ENCODE results near the gene HCAR3.
"Not testable (repeated sequence)": the region's sequence is repeated elsewhere in the genome, so short reads cannot be mapped to it uniquely, and the experiment has no call there.

The HCAR3 gene

DNA sequence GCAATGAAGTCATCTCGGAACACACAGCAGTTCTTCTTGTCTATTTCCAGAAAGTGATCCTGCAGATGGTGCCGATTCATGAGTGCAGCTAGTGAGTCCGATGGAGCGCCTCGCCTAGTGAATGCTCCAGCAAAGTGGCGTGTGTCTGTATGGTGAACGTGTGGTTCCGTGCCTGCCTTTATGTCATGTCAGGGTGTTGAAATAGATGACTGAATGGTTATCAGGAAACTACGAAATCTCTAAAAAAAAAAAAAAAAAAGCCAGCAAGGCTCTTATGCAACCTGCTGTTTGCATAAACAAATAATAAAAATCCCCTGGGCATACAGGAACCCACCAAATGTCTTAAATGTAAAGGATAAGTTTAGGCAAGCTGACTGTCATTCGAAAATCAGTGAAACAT lies at the start of gene HCAR3:
HCAR3 (minus strand) TSS at position 154 of the 400 bp plus-strand sequence; CDS start at position 80, 74 bp downstream.
- not testable (repeated sequence) for DNase-seq

DNA sequence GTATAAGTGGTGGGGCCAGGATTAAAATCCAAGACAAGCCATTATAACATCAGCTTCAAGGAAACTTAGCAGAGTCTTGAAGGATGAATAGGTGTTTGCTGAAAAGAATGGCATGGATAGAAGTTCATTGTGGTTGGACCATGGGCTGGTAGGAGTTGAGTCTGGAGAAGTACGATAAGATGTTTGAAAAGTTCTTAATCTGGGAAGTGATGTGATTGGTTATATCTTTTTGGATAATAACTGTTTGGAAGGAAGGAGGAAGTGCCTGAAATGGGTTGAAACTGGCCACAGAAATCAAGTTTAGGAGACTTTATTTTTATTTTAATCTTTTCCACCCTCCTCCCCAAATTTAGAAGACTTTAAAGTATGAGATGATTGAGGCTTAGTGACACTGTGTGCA lies 41.0 kb upstream of the HCAR3 start:
- DNase-seq = no peak

DNA sequence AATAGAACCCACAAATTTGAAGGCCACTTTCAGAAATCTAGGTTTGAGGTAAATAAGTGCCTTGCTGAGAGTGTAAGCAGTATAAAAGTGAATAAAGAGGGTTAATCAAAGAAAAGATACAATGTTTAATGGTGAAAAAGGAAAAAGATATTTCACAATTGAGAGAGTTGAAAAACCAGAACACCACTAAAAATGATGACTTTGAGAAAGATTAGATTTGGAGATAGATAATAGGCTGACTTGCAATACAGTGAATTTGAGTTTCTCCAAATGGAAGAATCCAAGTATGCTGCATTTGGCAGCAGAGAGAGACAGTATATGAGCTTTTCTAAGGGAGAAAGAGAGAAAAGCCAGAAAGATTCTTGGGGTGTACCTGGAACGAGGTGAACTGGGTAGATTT lies 38.2 kb upstream of the HCAR3 start:
- DNase-seq = no peak

DNA sequence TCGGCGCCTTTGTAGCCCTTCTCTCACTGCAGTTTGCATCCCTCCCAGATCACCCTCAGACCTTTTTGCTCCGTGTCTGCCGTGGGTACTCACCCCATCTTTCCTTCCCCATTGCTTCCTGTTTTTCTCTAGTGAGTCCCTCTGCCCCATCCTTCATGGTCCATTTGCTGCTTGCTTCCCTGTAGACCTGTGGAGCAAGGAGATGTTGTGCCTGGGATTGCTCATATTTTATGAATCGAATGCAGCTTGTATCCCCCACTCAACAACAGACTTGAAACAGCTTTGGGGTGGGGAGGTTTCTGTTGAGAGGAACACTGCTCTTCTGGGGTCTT lies 36.7 kb upstream of the HCAR3 start:
- DNase-seq = peak in 1 of 2 experiments; percentile 30

DNA sequence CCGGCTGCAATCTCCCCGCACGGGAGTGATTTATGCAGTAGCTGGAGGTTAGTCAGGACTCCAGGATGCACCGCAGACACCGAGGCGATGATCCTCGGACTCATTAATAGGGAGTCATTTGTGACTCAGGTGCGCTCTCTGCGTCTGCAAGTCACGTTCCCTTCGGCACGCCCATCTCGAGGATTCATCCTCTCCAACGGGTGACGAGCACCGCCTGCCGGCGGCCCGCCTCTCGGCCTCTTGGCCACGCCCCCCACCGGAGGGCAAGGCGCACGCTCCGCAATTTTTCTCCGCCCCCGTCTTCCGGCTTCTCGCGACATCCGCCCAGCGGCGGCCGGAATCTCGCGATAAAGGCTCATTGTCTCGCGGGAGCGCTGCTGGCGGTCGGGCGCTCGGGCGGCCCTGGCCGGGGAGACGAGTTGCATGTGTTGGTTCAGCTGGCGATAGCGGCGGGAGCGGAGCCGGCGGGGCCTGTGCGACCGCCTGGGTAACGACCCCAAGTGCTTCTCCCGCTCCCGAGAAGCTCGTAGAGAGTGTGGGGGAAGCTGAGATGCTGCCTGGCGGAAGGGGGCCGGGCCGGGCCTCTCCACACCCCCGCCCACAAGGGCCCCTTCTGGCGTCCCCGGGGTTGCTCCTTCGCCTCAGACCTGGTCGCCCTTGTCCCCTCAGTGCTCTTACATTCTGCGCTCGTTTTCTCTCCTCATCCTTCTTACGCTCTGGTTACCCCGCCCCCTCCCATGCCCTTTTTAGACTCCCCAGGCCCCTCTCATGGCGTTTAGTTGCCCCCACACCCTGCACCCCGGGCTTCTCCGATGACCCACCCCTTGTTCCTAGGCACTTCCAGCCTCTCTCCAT lies 36.1 kb upstream of the HCAR3 start, which contains the start of gene DENR:
DENR (plus strand) TSS at position 361 of the 855 bp plus-strand sequence. CDS start 878 bp downstream, outside the sequence.
- peak; percentile 94 to 97 for DNase-seq

DNA sequence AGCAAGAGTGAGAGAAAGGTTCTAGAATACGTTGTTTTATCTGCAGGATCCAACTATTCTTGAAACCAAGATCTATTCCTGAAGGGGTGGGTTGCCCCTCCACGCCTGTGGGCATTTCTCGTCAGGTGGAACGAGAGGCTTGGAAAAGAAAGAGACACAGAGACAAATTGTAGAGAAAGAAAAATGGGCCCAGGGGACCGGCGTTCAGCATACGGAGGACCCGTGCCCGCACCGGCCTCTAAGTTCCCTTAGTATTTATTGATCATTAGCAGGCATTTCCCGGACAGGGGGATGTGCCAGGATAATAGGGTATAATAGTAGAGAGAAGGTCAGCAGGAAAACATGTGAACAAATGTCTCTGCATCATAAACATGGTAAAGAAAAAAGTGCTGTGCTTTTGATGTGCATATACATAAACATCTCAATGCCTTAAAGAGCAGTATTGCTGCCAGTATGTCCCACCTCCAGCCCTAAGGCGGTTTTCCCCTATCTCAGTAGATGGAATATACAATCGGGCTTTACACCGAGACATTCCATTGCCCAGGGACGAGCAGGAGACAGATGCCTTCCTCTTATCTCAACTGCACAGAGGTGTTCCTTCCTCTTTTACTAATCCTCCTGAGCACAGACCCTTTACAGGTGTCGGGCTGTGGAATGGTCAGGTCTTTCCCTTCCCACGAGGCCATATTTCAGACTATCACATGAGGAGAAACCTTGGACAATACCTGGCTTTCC lies 34.3 kb upstream of the HCAR3 start:
- DNase-seq = not testable (repeated sequence)

DNA sequence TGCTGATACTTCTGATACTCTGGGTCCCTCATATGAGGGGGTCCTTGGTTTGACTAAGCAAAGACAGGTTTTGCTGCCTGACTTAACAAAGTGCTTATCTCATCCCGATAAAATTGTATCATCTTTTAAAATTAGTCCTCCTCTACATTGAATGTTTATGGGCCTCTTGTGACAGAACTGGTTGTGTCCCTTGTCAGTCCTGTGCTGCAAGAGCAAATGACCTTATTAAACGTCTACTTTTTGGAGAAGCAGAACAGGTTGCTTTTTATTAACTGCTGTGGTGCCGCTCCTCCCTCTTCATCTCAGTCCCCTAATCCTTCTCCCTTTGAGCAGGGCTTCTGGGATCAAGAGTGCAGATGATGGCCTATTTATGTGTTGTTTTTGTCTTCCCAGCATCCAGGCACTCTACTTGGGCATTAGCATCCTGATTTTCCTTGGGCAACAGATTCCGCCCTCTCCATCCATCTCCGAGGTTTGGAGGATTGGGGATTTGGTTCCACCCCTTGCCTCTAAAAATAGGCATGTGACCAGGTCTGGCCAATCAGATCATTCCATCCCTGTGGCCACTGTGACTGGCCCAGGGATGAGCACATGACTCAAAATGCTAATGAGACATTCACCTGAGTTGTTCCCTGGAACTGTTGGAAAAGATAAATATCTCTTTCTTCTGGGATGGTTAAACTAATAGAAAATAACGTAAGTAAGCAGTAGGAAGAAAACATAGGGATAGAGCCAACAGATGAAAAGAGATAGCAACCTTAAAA lies 33.1 kb upstream of the HCAR3 start:
- peak; percentile 30 to 60 for DNase-seq

DNA sequence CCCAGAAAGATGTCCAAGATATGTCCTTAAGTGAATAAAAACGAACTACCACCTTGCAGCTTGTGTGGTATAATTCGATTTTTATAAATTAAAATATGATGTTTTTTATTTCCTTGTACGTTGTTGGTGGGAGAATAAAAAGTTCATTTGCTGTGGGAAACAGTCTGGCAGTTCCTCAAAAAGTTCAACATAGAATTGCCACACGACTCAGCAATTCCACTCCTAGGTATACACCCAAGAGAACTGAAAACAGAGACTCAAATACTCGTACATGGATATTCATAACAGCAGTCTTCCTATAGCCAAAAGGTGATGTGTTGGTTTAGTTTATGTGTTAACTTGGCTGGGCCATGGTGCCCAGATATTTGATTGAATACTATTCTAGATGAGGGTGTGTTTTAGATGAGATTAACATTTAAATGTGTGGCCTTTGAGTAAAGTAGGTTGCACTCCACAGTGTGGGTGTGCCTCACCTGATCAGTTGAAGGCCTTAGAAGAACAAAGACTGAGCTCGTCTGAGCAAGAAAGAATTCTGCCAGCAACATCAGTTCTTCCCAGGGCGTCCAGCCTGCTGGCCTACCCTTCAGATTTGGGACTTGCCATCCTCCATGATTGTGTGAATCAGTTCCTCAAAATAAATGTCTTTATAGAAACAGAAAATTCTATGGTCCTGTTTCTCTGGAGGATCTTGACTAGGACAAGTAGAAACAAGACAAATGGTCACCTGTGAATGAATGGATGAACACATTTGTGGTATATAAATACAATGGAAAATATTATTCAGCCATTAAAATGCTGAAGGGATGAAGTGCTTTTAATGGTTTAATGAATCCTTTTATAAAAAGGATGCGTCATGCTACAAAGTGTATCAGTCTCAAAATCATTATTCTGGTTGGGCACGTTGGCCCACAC lies 30.9 kb upstream of the HCAR3 start:
- no peak for DNase-seq

DNA sequence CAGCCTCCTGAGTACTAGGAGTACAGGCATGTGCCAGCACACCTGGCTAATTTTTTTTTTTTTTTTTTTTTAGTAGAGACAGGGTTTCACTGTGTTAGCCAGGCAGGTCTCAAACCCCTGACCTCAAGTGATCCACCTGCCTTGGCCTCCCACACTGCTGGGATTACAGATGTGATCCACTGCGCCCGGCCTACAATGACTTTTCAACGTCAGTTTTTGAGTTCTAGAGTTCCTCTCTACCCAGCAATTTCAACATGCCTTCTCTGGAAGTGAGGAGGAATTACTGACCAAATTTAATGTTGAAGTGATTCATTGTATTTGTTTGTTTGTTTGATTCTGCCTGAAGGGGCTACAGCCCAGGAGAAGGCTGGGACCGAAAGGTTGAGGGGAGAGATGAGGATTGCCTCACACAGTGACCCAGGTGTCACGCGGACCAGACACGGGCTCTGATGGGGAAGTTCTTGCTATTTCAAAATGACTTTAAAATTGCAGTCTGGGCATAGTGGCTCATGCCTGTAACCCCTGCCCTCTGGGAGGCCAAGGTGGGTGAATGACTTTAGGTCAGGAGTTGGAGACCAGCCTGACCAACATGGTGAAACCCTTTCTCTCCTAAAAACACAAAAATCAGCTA lies 27.4 kb upstream of the HCAR3 start:
- no peak for DNase-seq

DNA sequence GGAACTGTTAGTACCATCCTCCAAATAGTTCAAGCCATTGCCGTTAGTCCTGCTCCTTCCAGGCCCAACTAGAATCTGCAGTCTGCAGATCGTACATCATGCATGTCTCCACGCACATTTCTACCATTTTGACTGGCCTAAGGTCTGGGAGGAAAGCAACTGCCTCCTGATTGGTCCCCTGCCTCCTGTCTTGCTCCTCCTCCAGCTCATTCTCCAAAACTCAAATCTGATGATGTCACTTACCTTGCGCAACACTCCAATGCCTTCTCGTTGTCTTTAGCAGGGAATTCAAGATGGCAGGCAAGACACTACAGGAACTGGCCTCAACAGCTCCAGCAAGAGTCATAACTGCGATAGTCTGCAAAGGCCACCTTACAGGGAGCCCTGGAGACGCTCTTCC lies 23.7 kb upstream of the HCAR3 start:
- no peak for DNase-seq

DNA sequence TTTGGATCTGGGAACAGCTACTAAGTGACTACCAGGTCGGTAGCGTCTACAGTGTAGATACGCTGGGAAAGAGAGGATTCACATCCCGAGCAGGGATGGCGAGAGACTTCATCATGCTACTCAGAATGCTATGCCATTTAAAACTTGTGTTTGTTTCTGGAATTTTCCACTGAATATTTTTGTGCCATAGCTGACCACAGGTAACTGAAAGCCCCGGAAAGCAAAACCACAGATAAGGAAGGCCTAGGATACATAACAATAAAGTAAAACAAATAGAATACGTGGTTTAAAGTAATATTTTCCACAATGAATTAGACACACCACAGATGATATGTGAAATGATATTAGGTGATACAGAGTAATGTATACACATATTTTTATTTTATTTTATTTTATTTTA lies 22.0 kb upstream of the HCAR3 start:
- no peak for DNase-seq

DNA sequence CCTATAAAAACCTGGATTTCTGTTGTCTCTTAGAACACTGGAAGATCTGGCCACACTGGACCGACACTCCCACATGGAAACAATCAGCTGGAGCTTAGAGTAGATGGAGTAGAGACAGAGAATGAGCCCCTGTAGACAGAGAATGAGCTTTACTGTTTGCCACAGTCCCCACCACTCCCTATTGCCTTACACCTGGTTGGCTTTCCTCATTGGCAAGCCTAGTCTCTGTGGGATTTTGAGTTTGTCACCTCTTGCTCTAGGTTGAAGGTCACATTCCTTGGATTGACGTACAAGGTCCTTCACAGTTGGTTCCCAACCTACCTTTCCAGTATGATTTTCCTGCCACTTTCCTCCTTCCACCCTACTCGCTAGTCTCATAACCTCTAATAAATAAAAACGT lies 16.0 kb upstream of the HCAR3 start:
- DNase-seq = no peak

DNA sequence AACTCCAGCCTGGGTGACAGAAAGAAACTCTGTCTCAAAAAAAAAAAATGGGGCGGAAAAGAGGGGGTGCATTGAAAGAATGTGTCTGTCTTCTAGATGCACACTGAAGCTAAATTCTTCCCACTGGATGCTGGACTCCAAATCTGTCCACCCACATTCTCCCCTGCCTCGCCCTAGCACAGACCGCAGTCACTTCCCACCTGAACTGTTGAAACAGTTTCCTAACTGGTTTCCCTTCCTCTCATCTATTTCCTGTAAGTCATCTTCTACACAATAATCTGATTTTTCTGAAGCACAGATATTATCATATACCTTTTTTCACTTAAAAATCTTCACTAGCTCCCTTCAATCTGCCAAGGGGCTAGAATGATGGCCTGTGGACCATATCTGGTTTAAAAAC lies 15.6 kb upstream of the HCAR3 start:
- DNase-seq = no peak

DNA sequence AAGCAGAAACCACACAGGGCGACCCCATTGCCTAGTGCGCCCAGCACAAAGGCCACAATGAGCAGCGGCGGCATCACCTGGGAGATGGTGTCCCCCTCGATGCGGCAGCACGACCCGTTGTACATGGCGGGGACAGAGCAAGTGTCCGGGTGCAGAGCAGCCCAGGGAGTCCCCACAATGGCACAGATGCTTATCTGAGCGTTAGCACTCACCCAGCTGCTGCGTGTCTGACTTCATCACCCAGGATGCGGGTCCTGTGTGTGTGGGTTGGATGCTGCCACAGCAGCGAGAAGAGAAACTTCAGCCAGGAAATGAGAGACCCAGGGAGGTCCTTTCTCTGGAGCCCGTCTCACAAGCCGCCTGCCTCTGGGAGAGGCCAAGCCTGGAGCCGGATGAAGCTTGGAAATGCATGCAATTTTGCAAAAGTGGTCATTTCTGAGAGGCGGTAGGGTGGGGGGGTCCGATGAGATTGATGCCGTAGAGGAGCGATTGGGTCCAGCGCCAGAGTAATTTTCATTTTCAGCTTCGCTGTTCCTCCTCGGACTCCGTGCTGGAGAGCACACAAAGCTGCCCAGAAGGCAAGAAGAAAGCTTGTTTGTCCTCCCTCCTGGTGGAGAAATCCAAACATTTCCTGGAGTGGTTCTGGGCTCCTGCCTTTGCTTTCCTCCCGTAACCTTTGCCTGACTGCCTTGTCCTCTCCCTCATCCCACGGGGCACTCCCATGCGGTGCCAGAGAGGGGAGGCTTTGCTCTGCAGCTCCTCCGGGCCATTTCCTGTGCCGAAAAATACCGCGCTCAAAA lies 13.8 kb upstream of the HCAR3 start, which contains the start of gene HCAR1:
HCAR1 (minus strand) TSS at position 630 of the 800 bp plus-strand sequence; CDS start at position 125, 505 bp downstream.
- DNase-seq = peak; percentile 20 to 59

DNA sequence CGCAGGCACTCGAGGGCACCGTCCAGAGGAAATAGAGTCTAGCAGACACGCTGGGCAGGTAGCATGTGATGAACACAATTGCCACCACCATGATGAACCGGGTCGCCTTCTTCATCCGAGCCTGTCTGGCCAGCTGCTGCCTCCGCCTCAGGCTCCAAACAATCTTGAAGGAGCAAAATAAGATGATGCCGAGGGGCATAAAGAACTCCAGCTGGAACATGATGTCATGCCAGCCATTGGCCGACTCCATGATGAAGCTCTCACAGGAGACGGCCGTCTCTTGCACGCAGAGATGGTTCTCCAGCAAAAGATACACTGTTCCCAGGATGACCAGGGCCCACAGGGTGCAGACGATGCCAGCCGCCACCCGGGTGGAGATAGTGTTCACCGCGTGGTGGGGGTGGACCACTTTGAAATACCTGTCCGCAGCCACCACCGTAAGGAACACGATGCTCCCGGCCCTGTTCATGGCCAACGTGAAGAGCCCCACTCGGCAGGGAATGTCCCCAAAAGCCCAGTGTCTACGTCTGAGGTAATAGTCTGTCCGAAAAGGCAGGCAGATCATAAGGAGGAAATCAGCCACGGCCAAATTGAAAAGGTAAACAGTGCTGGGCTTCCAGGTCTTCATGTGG lies 13.1 kb upstream of the HCAR3 start:
- DNase-seq = peak in 1 of 2 experiments; percentile 43

DNA sequence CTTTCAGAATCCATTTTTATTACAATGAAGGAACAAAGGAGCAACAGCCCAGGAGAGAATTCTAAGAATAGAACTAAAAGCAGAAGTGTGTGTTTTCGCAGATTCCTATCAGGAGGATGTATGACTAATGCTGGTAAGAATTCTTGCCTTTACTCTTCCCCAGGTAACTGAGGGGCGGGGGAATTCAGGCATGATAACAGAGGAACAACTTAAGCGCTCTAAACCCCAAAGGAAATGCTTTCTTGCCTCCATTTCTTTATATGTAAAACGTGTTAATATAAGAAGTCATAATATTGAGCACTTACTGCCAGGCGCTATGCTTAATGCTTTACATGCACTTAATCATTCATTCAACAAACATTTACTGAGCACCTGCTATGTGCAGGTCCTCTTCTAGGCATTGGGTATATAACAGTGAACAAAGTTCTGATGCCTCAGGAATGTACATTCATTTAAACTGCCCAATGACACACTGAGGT lies 9.5 kb upstream of the HCAR3 start:
- no peak for DNase-seq

DNA sequence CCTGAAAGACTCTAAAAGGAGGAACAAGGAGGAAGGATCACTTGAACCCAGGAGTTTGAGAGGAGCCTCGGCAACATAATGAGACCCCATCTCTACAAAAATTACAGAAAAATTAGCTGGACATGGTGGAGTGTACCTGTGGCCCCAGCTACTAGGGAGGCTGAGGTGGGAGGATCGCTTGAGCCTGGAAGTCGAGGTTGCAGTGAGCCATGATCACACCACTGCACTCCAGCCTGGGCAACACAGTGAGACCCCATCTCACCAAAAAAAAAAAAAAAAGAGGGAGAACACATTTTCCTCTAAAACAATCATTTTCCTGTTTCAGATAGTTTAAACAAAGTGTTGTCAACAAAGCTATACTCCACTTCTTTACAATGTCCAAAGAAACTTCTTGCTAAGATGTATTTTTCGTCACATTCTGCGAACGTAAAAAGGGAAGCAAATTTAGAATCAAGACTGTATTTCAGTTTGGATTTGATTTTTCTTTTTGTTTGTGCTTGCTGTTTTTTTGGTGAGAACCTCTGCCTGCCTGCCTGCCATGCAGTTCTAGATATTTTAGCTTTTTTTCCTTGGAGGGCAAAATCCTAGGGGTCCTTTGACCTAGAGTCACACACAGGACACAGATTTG lies 9.0 kb upstream of the HCAR3 start:
- DNase-seq = no peak

DNA sequence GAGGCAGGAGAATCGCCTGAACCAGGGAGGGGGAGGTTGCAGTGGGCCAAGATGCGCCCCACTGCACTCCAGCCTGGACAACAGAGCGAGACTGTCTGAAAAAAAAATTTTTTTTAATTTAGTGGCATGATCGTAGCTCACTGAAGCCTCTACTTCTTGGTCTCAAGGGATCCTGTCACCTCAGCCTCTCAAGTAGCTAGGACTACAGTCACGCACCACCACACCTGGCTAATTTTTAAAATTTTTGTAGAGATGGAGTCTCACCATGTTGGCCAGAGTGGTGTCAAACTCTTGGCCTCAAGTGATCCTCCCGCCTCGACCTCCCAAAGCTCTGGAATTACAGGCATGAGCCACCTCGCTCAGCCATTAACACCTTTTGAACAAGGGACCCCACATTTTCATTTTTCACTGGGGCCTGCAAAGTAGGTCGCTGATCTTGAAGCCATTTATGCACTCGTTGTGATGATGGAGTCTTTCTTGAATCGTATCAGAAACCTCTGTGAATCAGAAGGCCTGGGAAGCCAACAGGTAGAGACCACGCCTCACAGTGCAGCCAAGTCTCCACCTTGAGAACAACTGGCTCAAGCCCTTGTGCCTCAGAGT lies 8.1 kb upstream of the HCAR3 start:
- no peak for DNase-seq

DNA sequence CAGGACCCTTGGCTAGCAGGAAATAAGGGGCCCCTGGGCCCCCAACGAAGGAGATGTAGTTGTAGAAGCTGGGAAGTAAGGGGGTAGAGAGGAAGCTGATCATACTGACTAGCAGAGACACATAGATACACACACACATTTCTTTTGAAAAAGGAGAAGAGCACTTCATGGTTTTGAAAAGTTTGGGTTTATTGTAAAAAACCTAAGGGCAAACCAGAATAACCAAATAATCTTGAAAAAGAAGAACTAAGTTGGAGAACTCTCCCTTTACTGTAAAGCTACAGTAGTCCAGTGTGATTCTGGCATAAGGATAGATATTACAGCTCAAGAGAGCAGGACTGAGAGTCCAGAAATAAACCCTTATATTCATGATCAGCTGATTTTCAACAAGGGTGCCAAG lies 5.8 kb upstream of the HCAR3 start:
- DNase-seq = no peak
